GM23338 (cell line): ENCODE data around the gene TEKT2. TPM values are rescaled to one million over a fixed set of nuclear protein-coding genes. Genes with fewer than 3 reads are reported as not detected.

ENCODE experiments used
- ATAC-seq: fragments of 200-7000 bp; cut with Tn5 transposase; 3 replicates; pipeline ENCODE4 v1.9.1; 2020
- DNase-seq: peaks from one replicate; pipeline ENCODE4 v3.0.0-alpha.2; 2015; ENCODE audit warnings: low spot score
- H2AFZ ChIP-seq: fragments of 200-600 bp; sonication (generic); 2 replicates; pipeline ENCODE4 v1.8.0; 2016; ENCODE audit warnings: antibody characterized with exemption, mild to moderate bottlenecking, moderate library complexity
- H3F3A ChIP-seq: fragments of 200-600 bp; sonication (generic); replicated peaks from 2 replicates; pipeline ENCODE4 v1.8.0; 2017; ENCODE audit warnings: antibody characterized with exemption, mixed run types, low read depth
- H3K27ac ChIP-seq: fragments of 200-600 bp; sonication (generic); 2 replicates; pipeline ENCODE4 v1.6.1; 2016; ENCODE audit warnings: low read depth
- H3K27me3 ChIP-seq: fragments of 200-600 bp; sonication (generic); 2 replicates; pipeline ENCODE4 v1.8.0; 2016; ENCODE audit warnings: mild to moderate bottlenecking, mixed run types, moderate library complexity; ENCODE audit not compliant: insufficient read depth
- H3K36me3 ChIP-seq: fragments of 200-600 bp; sonication (generic); 2 replicates; pipeline ENCODE4 v1.8.0; 2016; ENCODE audit warnings: mild to moderate bottlenecking; ENCODE audit not compliant: insufficient read depth
- H3K4me1 ChIP-seq: fragments of 200-600 bp; sonication (generic); 2 replicates; pipeline ENCODE4 v1.8.0; 2016; ENCODE audit warnings: mild to moderate bottlenecking, moderate library complexity; ENCODE audit not compliant: insufficient read depth
- H3K4me2 ChIP-seq: fragments of 200-600 bp; sonication (generic); 2 replicates; pipeline ENCODE4 v1.7.1; 2017; ENCODE audit warnings: mixed run types
- H3K4me3 ChIP-seq: fragments of 200-600 bp; sonication (generic); 2 replicates; pipeline ENCODE4 v1.6.1; 2016; ENCODE audit warnings: mixed run types
- H3K79me2 ChIP-seq: fragments of 200-600 bp; sonication (generic); replicated peaks from 2 replicates; pipeline ENCODE4 v1.8.0; 2017; ENCODE audit warnings: mild to moderate bottlenecking; ENCODE audit not compliant: insufficient read depth
- H3K9me2 ChIP-seq: fragments of 200-600 bp; sonication (generic); 2 replicates; pipeline ENCODE4 v1.8.0; 2017; ENCODE audit not compliant: insufficient read depth
- H4K20me1 ChIP-seq: fragments of 200-600 bp; sonication (generic); replicated peaks from 2 replicates; pipeline ENCODE4 v1.8.0; 2017; ENCODE audit warnings: mild to moderate bottlenecking; ENCODE audit not compliant: insufficient read depth
- H3K27ac Mint-ChIP-seq: 2 replicates; pipeline ENCODE4 v1.8.0; 2020; ENCODE audit warnings: inconsistent platforms, mild to moderate bottlenecking, moderate library complexity, mixed read lengths
- H3K27me3 Mint-ChIP-seq: 3 replicates; pipeline ENCODE4 v1.8.0; 2022; ENCODE audit warnings: low read depth, mild to moderate bottlenecking, moderate library complexity, mixed read lengths, inconsistent platforms; ENCODE audit not compliant: insufficient read depth, poor library complexity
- H3K36me3 Mint-ChIP-seq: 3 replicates; pipeline ENCODE4 v1.8.0; 2021; ENCODE audit warnings: low read depth, mild to moderate bottlenecking, inconsistent platforms, moderate library complexity, mixed read lengths
- H3K4me1 Mint-ChIP-seq: 3 replicates; pipeline ENCODE4 v1.8.0; 2020; ENCODE audit warnings: mild to moderate bottlenecking, inconsistent platforms, mixed read lengths
- H3K4me3 Mint-ChIP-seq: 3 replicates; pipeline ENCODE4 v1.8.0; 2021; ENCODE audit warnings: moderate library complexity, mild to moderate bottlenecking, inconsistent platforms, mixed read lengths
- H3K9me3 Mint-ChIP-seq: 3 replicates; pipeline ENCODE4 v1.8.0; 2020; ENCODE audit warnings: moderate library complexity, mild to moderate bottlenecking, inconsistent platforms, mixed read lengths
- CREB1 ChIP-seq: fragments of 250-450 bp; sonication (Bioruptor Pico); IDR thresholded peaks from 2 replicates; pipeline ENCODE4 v1.5.0; 2020; ENCODE audit warnings: low read depth, mild to moderate bottlenecking, moderate library complexity
- EZH2 ChIP-seq: fragments of 200-600 bp; sonication (generic); IDR thresholded peaks from one replicate; pipeline ENCODE4 v1.8.0; 2017; ENCODE audit warnings: antibody characterized with exemption, mild to moderate bottlenecking, low read depth; ENCODE audit not compliant: unreplicated experiment
- NANOG ChIP-seq: IDR thresholded peaks from 2 replicates; pipeline ENCODE4 v1.6.1; 2016; ENCODE audit warnings: antibody characterized with exemption, borderline replicate concordance
- ZNF114 ChIP-seq: fragments of 250-450 bp; sonication (Bioruptor Pico); IDR thresholded peaks from 2 replicates; pipeline ENCODE4 v1.5.0; 2020; ENCODE audit warnings: mild to moderate bottlenecking, moderate library complexity
- polyA plus RNA-seq: library from polyadenylated mRNA; unstranded; fragments of >200 nt; fragmentation: Nextera tagmentation; extraction: Ambion mirVana; gene quantifications from 2 replicates; pipeline ENCODE4 v1.2.1, GENCODE V29; 2016
- total RNA-seq: library from RNA; depleted of rRNA; stranded (reverse); fragments of >200 nt; shearing (Covaris generic); gene quantifications from 2 replicates; pipeline ENCODE4 v1.2.3, GENCODE V29; 2014
- TF ChIP-seq, protein P1 (sequence below): fragments of 250-450 bp; sonication (Bioruptor Pico); IDR thresholded peaks from 2 replicates; pipeline ENCODE4 v1.5.0; 2020; ENCODE audit warnings: mild to moderate bottlenecking, moderate library complexity
- TF ChIP-seq, protein P2 (sequence below), 2 experiments: fragments of 200-600 bp in 1 of 2; sonication (generic) in 1 of 2; conservative IDR thresholded peaks; 2 replicates each; pipeline versions ENCODE4 v1.5.1 to v1.6.1; 2016 to 2017; ENCODE audit warnings: antibody characterized with exemption in 2 of 2, low read depth in 2 of 2, mild to moderate bottlenecking in 2 of 2, moderate library complexity in 1 of 2

The TEKT2 gene
- total and polyA plus RNA-seq, 2 experiments from 2014 or later, result 0.36 to 0.94 TPM

DNA sequence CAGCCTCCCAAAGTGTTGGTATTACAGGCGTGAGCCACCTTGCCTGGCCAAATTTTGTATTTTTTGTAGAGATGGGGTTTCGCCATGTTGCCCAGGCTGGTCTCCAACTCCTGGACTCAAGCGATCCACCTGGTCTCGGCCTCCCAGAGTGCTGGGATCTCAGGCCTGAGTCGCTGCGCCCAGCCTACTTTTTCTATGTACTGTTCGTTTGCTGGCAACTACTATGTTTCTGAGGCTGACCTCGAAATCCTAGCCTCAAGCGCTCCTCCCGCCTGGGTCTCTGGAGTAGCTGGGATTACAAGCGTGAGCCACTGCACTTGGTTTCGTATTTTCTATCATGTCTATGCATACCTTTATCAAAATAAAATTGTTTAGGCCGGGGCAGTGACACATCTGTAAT lies 675 bp upstream of the TEKT2 start (continued):
- TF ChIP-seq, protein P1, sequence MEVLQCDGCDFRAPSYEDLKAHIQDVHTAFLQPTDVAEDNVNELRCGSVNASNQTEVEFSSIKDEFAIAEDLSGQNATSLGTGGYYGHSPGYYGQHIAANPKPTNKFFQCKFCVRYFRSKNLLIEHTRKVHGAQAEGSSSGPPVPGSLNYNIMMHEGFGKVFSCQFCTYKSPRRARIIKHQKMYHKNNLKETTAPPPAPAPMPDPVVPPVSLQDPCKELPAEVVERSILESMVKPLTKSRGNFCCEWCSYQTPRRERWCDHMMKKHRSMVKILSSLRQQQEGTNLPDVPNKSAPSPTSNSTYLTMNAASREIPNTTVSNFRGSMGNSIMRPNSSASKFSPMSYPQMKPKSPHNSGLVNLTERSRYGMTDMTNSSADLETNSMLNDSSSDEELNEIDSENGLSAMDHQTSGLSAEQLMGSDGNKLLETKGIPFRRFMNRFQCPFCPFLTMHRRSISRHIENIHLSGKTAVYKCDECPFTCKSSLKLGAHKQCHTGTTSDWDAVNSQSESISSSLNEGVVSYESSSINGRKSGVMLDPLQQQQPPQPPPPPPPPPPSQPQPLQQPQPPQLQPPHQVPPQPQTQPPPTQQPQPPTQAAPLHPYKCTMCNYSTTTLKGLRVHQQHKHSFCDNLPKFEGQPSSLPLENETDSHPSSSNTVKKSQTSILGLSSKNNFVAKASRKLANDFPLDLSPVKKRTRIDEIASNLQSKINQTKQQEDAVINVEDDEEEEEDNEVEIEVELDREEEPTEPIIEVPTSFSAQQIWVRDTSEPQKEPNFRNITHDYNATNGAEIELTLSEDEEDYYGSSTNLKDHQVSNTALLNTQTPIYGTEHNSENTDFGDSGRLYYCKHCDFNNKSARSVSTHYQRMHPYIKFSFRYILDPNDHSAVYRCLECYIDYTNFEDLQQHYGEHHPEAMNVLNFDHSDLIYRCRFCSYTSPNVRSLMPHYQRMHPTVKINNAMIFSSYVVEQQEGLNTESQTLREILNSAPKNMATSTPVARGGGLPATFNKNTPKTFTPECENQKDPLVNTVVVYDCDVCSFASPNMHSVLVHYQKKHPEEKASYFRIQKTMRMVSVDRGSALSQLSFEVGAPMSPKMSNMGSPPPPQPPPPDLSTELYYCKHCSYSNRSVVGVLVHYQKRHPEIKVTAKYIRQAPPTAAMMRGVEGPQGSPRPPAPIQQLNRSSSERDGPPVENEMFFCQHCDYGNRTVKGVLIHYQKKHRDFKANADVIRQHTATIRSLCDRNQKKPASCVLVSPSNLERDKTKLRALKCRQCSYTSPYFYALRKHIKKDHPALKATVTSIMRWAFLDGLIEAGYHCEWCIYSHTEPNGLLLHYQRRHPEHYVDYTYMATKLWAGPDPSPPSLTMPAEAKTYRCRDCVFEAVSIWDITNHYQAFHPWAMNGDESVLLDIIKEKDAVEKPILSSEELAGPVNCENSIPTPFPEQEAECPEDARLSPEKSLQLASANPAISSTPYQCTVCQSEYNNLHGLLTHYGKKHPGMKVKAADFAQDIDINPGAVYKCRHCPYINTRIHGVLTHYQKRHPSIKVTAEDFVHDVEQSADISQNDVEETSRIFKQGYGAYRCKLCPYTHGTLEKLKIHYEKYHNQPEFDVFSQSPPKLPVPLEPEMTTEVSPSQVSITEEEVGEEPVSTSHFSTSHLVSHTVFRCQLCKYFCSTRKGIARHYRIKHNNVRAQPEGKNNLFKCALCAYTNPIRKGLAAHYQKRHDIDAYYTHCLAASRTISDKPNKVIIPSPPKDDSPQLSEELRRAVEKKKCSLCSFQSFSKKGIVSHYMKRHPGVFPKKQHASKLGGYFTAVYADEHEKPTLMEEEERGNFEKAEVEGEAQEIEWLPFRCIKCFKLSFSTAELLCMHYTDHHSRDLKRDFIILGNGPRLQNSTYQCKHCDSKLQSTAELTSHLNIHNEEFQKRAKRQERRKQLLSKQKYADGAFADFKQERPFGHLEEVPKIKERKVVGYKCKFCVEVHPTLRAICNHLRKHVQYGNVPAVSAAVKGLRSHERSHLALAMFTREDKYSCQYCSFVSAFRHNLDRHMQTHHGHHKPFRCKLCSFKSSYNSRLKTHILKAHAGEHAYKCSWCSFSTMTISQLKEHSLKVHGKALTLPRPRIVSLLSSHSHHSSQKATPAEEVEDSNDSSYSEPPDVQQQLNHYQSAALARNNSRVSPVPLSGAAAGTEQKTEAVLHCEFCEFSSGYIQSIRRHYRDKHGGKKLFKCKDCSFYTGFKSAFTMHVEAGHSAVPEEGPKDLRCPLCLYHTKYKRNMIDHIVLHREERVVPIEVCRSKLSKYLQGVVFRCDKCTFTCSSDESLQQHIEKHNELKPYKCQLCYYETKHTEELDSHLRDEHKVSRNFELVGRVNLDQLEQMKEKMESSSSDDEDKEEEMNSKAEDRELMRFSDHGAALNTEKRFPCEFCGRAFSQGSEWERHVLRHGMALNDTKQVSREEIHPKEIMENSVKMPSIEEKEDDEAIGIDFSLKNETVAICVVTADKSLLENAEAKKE, result no peak
- no peak for TF ChIP-seq NANOG

DNA sequence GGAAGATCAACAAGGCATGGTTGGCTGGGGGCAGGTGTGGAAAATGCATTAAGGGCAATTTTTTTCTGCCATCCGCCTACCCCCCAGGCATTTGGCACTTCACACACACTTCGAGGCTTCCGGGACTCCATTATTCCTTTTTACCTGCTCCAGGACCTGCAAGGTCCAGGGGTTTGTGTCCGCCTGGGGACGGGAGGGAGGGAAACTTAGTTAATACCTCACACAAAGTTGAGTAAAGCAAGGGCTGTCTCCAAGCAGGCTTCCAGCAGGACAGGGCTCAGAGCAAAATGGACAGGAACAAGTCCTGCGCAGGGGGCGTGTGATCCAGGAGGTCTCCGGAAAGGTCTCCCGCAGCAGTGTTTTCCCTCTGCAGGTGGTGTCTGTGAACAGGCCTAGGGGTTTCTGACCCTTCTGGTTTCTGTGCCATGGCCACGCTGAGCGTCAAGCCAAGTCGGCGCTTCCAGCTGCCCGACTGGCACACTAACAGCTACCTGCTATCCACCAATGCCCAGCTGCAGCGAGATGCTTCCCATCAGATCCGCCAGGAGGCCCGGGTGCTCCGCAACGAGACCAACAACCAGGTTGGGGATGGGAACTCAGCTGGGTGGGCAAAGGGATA lies 712 bp downstream of the TEKT2 start:
- peak overlapping the region; percentile 93 for H3K4me2 ChIP-seq
- no peak overlapping the region for H3K27ac ChIP-seq
- no peaks in the 10 kb centered on the region for H3K9me2 ChIP-seq
- peaks cover 6% of the 10 kb centered on the region; the same call in 1 of the 2 replicates for H3K4me1 ChIP-seq
- Mint-ChIP-seq H3K4me1 (peaks cover 12% of the 10 kb centered on the region), H3K4me3 (peak overlapping the region; percentile 71), H3K36me3 (peaks cover 3% of the 10 kb centered on the region; the same call in 2 of the 3 replicates), H3K27ac (no peak overlapping the region), H3K9me3 (no peaks in the 10 kb centered on the region), H3K27me3 (peaks cover 8% of the 10 kb centered on the region)
- peaks cover 5% of the 10 kb centered on the region for H3K79me2 ChIP-seq
- ATAC-seq (no peak), DNase-seq (peak; percentile 48)
- no peaks in the 10 kb centered on the region for H4K20me1 ChIP-seq
- H3K36me3 ChIP-seq, result no peaks in the 10 kb centered on the region
- H2AFZ ChIP-seq, result peak overlapping the region; percentile 98
- H3F3A ChIP-seq, result 0 out of 2 replicates have a peak, but pooled peaks cover 10% of the 10 kb centered on the region
- H3K4me3 ChIP-seq, result peak overlapping the region; percentile 81
- peaks cover 9% of the 10 kb centered on the region; the same call in 1 of the 2 replicates for H3K27me3 ChIP-seq
- no peak for TF ChIP-seq CREB1 (CRISPR knock-in tag)
- TF ChIP-seq, protein P2, sequence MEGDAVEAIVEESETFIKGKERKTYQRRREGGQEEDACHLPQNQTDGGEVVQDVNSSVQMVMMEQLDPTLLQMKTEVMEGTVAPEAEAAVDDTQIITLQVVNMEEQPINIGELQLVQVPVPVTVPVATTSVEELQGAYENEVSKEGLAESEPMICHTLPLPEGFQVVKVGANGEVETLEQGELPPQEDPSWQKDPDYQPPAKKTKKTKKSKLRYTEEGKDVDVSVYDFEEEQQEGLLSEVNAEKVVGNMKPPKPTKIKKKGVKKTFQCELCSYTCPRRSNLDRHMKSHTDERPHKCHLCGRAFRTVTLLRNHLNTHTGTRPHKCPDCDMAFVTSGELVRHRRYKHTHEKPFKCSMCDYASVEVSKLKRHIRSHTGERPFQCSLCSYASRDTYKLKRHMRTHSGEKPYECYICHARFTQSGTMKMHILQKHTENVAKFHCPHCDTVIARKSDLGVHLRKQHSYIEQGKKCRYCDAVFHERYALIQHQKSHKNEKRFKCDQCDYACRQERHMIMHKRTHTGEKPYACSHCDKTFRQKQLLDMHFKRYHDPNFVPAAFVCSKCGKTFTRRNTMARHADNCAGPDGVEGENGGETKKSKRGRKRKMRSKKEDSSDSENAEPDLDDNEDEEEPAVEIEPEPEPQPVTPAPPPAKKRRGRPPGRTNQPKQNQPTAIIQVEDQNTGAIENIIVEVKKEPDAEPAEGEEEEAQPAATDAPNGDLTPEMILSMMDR (conservative IDR thresholded peaks at IDR 0.05; ENCODE audit: low read depth in 2 of 2), result no peak
- TF ChIP-seq ZNF114, result no peak
- TF ChIP-seq, protein P1, result no peak
- no peak for TF ChIP-seq EZH2
